Activated CD4-positive, alpha-beta T cell treated with anti-CD3 and anti-CD28 coated beads for 4 hours (primary cell): ENCODE results near the gene FLRT2.

Experiments used
- DNase-seq, 2 donors: peaks; one replicate each; pipeline ENCODE4 v3.0.0-alpha.2; 2020

The FLRT2 gene

GRCh38 chr14:85566603-85567002 is 36.7 kb downstream of the FLRT2 start:
- DNase-seq = no peak

GRCh38 chr14:85572011-85572410 is 42.1 kb downstream of the FLRT2 start:
- no peak for DNase-seq

- DNase-seq = no peak
These were observed 42.9 kb downstream of the FLRT2 start for GRCh38 chr14:85572845-85573244.

- no peak for DNase-seq
These were observed 43.5 kb downstream of the FLRT2 start for GRCh38 chr14:85573406-85573805.

DNA sequence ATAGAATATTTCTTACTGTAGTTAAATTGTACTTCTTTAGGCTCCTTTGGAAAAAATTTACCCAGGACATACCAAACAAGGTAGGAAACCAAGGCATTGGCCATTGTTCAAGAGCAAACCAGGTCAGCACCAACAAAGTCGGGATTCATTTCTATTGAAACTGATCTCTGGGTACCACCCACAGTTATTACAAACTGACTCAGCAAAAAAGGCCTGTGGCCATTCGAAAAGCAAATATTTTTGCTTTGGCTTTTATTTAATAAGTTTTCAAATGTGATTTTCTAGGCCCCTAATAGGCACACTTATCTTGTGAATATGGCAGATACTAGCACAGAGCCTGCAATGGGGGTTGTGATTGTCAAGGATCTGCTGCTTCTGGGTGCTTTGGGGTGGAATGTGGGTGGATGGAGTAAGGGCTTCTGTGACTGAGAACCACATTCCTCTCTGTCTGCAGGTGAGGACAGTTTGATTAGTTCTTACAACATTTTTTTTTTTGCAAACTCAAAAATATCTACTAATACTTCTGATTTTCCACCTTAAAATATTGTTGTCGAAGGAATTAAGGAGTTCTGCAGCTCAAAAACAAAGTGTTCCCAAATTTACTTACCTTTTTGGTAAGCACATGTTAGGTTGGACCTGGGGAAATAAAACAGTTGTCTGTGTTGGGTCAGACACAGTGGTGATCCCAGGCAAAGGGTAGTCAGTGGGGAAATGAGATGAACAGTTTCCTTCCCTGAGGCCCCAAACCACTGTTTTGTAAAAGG is 45.1 kb downstream of the FLRT2 start:
- no peak for DNase-seq

- no peak for DNase-seq
These were observed 45.6 kb downstream of the FLRT2 start for GRCh38 chr14:85575617-85575898.

- DNase-seq = no peak
These were observed 46.3 kb downstream of the FLRT2 start for GRCh38 chr14:85576218-85576617.

DNA sequence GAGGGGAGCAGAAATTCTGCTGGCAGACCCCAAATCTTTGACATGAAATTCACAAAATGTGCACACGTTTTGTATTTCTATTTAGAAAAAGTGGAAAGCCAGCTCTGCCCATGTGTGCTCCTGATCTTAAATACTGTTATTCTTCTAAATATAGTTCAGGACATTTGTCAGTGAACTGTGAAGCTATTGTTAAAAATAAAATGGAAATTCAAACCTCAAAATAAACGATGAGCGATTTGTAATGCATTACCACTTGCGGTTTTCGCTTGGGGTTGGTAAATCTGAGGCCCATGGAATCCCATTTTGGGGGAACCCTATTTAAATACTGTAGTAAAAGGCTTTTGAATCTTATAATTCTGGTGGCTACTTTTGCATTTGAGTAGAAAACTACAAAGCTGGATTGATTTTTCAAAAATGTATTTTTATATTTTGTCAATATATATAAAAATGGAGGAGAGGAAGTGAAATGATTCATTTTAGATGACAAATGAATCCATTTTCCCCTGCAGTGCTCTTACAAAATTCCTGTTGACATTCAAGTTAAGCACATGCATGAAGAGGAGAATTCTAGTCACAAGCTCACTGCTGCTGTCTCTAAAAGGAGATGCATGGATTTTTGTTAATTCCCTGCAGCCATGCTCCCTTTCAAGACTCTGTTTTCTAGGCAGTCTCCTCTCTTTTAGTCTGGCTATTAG is 47.1 kb downstream of the FLRT2 start:
- DNase-seq = no peak

DNA sequence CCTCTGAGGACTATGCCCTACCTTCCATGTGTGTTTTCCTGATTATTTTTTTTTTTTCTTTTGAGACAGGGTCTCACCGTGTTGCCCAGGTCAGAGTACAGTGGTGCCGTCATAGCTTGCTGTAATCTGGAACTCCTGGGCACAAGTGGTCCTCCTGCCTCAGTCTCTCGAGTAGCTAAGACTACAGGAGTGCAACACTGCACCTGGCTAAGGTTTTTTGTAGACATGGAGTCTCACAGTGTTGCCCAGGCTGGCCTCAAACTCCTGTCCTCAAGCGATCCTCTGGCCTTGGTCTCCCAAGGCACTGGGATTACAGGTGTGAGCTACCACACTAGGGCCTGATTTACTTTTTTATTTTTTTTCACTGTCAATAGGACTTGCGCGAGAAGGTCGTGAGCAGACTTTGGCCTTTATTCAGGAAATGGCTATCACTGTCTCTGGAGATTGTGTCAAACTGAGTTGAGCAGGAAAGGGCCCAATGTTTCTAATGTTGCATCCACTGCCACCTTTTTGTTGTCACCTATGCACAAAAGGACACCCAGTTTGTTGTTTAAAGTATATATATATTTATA is 47.7 kb downstream of the FLRT2 start:
- no peak for DNase-seq

DNA sequence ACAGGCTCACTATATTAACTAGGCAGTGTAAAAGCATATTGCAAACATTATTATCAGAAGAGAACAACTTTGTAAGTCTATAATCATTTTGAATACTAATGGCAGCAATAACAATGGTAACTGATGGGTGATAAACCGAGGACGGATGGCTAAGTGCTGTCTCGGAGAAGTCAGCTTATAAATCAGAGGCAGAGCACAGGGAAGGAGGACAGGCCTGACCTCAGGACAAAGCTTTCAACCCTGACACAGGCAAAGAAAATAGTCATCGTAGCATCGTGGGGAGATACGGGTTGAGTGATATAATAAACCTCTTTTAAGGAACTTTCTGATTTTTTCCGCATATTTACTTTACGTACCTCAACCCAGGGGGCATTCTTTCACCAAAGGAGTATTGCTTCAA is 48.4 kb downstream of the FLRT2 start:
- no peak for DNase-seq

- no peak for DNase-seq
These were observed 49.0 kb downstream of the FLRT2 start for GRCh38 chr14:85578930-85579329.

DNA sequence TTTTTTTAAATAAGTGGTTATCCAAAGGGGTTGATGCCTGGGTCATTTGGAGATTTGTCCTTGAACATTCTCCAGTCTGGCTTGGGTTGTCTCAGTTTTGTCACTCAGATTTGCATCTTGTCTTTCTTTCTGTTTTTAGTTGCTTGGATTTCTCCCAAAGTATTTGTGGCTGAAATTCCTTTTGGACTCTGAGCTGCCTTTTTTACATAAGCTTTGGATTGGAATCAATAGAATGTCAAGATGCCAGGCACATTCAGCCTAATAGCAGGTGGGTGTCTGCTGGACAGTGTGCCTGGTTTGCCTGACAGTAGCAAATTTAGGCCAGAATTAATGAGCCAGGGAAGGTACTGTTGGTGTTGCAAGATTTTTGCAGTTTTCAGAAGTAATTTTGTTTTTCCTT is 50.0 kb downstream of the FLRT2 start:
- DNase-seq = no peak

DNA sequence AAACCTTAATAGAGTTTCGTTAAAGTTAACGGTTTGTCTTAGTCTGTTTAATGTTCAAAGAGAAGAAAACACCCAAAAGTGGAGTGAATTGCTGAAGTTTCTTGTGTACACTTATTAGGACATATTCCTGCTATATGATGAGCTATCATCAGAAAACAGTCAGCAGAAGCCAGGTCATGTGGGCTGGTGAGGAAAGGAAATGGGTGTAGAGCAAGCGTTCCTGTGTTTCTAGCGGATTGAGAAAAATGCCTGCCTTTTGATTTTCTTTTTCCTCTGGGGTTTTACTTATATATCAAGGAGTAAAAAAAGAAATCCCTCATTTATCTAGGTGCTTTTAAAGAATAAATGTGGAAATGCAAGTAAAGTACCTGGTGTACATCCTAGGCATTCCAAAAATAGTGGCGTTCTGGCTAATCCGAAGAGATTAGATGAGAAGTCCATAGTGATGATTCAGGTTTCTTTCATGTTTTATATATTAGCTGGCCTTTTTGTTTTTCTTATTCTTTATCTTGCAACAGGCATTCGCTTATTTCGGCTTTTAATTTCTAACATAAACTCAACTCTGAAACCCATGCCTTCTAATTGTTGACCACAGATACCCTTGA is 50.7 kb downstream of the FLRT2 start:
- DNase-seq = no peak

DNA sequence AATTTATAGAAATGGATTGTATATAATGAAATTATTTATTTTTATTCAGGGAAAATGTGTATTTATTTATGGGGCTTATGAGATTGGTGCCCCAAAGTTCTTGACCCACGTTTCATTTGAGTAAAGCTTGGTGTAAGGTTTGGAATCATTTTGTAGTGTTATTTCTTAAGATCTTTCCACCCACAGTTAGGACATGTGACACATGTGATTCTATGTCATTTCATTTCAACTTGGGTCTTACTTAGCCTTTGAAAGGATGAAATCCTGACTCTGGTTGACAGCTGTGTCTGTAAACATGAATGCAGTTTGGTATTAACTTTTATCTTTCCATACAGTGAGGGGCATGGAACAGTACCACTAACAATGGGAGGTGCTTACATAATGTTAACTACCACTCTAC is 51.7 kb downstream of the FLRT2 start:
- no peak for DNase-seq

DNA sequence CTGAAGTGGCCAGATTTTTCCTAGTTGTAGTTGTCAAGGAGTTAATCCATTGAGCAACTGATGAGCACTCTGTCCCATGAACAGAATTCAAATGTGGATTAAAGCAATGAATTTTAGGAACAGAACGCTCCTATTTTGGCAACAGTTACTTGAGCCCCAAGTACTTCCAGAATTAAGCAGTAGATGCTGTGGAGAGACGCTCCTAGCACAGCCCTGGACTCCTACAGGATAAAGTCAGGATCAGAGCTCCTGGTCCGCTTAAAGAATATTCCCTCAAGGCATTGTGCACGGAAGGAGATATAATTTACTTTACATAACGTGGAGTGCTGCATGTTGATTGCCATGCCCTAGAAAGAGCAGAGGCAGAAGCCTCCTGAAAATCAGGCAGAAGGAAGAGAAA is 53.4 kb downstream of the FLRT2 start:
- DNase-seq = no peak

GRCh38 chr14:85584481-85584880 is 54.5 kb downstream of the FLRT2 start:
- no peak for DNase-seq

DNA sequence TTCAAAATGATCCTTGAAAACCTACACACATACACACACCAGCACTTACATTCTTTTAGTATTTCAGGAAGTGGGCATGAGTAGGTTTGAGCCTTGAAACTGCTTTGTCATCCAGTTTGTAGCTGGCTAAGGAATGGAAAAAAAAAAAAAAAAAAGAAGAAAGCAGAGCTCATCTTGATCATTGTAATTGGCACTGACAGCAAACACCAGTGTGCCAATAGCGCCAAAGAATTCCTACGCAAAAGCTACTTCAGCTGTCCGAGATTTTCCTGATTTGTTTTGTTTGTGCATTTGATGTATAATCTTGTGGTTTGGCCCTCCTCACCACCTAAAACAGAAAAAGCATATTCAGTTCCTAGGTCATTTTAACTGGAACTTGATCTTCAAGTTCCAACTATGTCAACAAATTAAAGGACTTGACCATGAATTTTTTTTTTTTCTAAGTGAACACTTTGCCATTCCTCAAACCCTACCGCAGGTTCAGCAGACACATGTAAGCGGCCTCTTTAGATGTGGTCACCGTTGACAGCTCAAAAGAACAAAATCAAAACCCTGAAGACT is 57.3 kb downstream of the FLRT2 start:
- DNase-seq = no peak

- DNase-seq = no peak
These were observed 60.8 kb downstream of the FLRT2 start for GRCh38 chr14:85590784-85591183.

DNA sequence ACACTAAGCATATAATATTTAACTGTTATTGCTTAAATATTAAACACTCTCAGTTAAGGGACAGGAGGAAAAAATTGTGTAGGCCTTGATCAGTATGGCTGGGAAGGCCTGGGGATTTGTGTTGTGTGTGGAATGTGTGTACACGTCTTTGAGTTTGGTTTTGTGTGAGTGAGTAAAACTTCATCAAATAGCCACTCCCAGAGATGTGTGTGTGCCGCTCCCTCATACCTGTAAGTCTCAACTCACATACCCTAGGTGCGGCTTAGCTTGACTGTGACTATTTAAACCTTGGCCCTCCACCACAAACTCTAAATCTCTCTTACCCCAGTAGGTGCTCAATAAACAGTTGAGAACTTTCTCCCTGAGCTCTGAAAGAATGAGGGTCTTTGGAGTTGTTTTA is 64.3 kb downstream of the FLRT2 start:
- no peak for DNase-seq

GRCh38 chr14:85595981-85596380 is 66.0 kb downstream of the FLRT2 start:
- no peak for DNase-seq

DNA sequence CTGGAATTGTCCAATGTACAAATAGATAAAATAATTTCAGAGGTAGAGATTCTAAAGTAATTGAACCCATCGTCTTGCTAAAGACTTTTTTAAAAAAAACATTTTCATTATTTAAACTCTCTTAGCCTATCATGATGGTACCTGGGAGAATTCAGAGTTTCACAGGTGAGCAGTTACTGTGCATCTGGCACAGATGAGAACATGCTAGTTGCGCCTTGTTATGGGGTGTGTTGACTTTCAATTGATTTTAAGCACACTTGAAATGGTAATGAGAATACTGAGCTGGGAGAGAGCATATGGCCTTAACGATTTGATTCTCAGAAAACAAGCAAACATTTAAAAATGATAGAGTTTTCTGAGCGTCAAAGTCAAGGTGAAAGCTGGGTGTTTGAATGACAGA is 66.6 kb downstream of the FLRT2 start:
- no peak for DNase-seq

DNA sequence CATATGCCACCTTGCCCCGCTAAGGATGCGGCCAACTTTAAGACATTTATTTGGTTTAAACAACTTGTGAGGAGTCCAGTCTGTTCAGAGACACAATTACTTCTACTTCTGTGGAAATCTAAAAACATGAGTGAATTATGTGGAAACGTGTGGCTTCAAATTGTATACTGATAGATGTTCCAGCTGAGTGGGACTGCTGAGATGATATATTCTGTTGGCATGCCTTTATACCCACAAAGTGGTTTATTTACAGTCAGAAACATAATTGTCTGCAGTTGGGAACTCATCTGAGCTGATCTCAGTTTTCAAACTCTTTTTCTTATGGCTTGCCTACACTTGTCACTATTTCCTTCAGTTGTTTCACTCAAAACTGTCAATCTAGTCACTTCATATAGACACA is 67.8 kb downstream of the FLRT2 start:
- no peak for DNase-seq

DNA sequence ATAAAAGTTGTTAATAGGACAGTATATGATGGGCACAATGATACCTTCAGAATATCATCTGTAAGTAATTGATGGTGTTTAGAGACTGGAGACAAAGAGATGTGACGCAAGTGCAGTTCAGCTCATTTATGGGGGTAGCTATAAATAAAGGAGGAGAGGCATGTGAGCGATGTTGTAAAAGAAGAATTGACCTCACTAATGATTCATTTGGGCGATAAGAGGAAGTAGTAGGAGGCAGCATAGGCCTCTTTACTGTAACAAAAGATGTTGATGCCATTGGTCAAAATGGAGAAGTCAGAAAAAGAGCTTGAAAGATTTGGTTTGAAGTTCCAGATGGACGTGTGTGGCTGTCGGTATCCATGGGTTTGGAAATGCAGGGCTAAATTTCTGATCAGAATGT is 70.0 kb downstream of the FLRT2 start:
- DNase-seq = no peak

GRCh38 chr14:85601246-85601645 is 71.3 kb downstream of the FLRT2 start:
- DNase-seq = no peak
